AG10803 (cell line): ENCODE measurements around the gene OR5H15.
"Not testable (repeated sequence)": the region's sequence is repeated elsewhere in the genome, so short reads cannot be mapped to it uniquely, and the experiment has no call there.

ENCODE experiments used
- DNase-seq: peaks from one replicate; pipeline ENCODE4 v3.0.0; 2010; ENCODE audit warnings: low read depth
- H3K4me3 ChIP-seq: 2 replicates; pipeline ENCODE4 v1.5.1; 2011; ENCODE audit warnings: mild to moderate bottlenecking, low read length, control low read depth
- TF ChIP-seq, protein P1 (sequence below): conservative IDR thresholded peaks from 2 replicates; pipeline ENCODE4 v1.5.1; 2011; ENCODE audit warnings: mild to moderate bottlenecking, low read length, control low read depth, inconsistent platforms

Gene OR5H15

DNA sequence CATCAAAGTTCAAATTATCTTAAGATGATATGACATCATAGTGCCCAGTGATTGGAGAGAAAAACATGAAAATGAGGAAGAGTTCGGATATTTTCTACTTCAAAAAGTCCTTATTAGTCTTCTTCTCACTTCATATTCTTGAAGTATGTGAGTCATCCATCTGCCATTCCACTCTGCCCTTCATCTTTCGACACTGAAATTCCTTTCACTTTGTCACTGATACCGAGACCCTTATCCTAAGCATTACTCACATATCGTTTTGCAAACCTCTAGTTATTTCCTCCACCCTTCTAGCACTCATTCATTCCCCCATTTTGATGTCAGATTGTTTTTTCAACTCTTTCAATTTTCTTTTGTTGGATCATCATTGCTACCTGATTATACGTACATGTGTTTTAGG, 15.3 kb upstream of the OR5H15 start:
- TF ChIP-seq, protein P1, sequence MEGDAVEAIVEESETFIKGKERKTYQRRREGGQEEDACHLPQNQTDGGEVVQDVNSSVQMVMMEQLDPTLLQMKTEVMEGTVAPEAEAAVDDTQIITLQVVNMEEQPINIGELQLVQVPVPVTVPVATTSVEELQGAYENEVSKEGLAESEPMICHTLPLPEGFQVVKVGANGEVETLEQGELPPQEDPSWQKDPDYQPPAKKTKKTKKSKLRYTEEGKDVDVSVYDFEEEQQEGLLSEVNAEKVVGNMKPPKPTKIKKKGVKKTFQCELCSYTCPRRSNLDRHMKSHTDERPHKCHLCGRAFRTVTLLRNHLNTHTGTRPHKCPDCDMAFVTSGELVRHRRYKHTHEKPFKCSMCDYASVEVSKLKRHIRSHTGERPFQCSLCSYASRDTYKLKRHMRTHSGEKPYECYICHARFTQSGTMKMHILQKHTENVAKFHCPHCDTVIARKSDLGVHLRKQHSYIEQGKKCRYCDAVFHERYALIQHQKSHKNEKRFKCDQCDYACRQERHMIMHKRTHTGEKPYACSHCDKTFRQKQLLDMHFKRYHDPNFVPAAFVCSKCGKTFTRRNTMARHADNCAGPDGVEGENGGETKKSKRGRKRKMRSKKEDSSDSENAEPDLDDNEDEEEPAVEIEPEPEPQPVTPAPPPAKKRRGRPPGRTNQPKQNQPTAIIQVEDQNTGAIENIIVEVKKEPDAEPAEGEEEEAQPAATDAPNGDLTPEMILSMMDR = no peak
- no peak overlapping the region for H3K4me3 ChIP-seq
- no peak for DNase-seq

DNA sequence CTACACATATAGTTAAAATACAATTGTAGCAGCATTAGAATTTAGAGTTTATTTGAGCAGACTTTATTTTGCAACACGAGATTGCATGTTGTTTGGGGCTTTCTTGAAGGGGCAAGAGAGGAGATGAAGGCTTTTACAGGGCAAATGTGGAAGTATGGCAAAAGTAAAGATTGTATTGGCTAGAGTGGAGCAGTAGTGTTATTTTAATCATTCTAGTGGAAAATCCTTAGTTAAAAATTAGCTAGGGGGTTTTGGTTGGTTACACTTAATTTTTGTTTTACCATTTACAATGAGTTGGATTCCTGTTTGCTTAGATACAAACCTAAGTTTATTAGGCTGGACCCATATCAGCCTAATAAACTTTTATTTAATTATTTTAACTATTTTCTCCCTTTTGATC, 4.6 kb downstream of the OR5H15 start:
- DNase-seq = no peak
- TF ChIP-seq, protein P1 = no peak

DNA sequence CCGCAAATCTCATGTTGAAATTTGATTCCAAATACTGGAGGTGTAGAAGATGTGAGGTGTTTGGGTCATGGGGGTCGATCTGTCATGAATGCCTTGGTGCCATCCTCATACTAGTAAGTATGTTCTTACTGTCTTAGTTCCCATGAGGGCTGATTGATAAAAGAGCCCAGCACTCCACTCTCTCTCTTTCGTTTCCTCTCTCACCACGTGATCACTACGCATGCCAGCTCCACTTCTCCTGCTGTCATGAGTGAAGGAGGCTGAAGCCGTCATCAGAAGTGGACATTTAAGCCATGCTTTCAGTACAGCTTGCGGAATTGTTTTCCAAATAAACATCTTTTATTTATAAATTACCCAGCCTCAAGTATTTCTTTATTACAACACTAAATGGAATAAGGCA, 6.1 kb downstream of the OR5H15 start:
- TF ChIP-seq, protein P1 = no peak
- no peak for DNase-seq
- no peak overlapping the region for H3K4me3 ChIP-seq

More for the DNA sequence above, 4.6 kb downstream of the OR5H15 start:
- no peak overlapping the region for H3K4me3 ChIP-seq

DNA sequence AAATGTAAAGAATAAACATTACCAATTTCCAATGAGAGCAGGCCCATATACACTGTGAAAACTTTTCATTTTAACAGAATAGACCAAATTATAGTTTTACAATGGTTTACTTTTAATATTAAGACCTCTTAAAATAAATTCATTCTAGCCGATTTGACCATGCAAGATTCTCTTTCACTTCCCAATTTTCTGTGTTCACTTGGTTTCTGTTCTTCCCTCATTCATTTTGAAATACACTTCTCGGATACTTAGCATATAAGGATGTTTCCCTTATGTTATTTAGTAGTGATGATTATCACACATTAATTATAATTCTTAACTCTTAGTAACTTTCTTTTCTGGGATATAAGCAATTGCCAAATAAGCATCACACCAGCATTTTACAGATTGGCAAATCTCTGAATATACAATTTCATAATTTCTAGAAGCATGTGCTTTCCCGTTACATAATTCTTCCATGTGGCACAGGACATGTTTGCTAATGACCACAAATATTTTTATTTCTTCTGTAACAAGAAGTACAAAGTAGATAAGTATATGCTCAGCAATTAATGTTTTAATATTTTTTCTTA, 13.9 kb downstream of the OR5H15 start:
- TF ChIP-seq, protein P1 = no peak
- H3K4me3 ChIP-seq = no peak overlapping the region
- no peak for DNase-seq

GRCh38 chr3:98182196-98182595, 15.7 kb downstream of the OR5H15 start:
- TF ChIP-seq, protein P1 = no peak
- no peak overlapping the region for H3K4me3 ChIP-seq
- no peak for DNase-seq

DNA sequence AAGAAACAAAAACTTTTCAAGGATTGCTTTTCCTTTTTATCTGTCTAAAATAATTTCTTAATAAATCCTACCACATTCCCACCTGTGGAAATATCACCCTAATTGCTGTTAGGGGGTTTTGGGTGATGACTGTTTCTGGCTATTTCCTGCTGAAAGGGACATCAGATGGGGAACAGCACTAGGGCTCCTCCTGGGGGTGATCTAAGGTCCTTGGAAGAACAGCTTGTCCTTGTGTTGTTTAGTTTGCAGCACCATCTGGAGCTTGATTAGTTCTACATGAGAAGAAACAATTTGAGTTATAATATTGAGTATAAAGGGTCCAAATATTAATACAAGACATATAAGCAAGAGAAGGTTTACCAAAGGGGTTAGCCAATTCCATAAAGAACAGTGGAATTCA, 18.7 kb downstream of the OR5H15 start:
- TF ChIP-seq, protein P1 = no peak
- no peak overlapping the region for H3K4me3 ChIP-seq
- no peak for DNase-seq

DNA sequence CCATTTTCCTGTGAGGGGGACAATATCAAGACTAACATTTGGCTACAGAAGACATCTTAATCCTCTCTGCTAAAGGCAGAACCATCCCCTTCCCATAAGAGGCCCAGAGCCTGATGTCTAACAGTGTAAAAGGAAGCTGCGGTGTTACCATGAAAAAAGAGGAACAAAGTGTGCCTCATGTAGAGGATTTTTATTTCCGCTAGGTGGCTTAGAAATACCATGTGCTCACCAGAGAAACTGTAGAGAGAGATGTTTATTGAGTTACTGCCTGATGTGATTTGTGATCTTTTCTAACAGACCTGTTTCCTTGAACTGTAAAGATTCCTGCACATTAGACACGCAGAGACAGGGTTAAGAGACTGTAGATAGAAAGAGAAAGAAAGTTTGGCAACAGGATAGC, 22.0 kb downstream of the OR5H15 start:
- no peak for DNase-seq
- H3K4me3 ChIP-seq = no peak overlapping the region
- TF ChIP-seq, protein P1 = 0 out of 2 replicates have a peak, but pooled peaks have one; percentile 5

DNA sequence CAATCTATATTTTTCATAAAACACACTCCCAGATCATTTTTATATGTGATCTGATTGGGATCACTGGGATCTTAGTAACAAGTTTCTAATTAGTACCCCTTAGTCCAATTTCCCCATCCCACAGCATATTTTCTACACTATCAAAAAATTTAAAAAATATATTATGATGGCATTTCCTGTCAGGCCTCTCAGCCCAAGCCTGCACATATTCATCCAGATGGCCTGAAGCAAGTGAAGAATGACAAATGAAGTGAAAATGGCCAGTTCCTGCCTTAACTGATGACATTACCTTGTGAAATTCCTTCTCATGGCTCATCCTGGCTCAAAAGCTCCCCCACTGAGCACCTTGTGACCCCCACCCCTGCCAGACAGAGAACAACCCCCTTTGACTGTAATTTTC, 24.4 kb downstream of the OR5H15 start:
- DNase-seq, H3K4me3 ChIP-seq: not testable (repeated sequence)

GRCh38 chr3:98196293-98196692, 29.8 kb downstream of the OR5H15 start:
- DNase-seq = not testable (repeated sequence)

More at GRCh38 chr3:98196293-98196692, 29.8 kb downstream of the OR5H15 start:
- H3K4me3 ChIP-seq = not testable (repeated sequence)
